Spleen (tissue), 7 donors: ENCODE results near the gene PRKAR2A.

Experiments
- CTCF ChIP-seq, 11 experiments: fragments of 200-600 bp in 7 of 11; fragments of 450-650 bp in 4 of 11; sonication (generic) in 4 of 11; IDR thresholded peaks in 8 of 11; conservative IDR thresholded peaks in 3 of 11; 1 replicate in 7 of 11; 2 replicates in 4 of 11; pipeline versions ENCODE4 v1.4.0 to v1.8.0; 2016 to 2021; ENCODE audit warnings: antibody characterized with exemption in 11 of 11, inconsistent platforms in 4 of 11, mild to moderate bottlenecking in 1 of 11
- POLR2A ChIP-seq, 3 donors: fragments of 450-650 bp; IDR thresholded peaks; one replicate each; pipeline ENCODE4 v1.5.1; 2017; ENCODE audit warnings: antibody characterized with exemption in 3 of 3, mild to moderate bottlenecking in 1 of 3
- POLR2AphosphoS5 ChIP-seq, 3 donors: sonication (generic); formaldehyde crosslinking; IDR thresholded peaks; one replicate each; pipeline ENCODE4 v1.5.1; 2017; ENCODE audit warnings: antibody characterized with exemption in 3 of 3
- donor health status: DM: no; HTN: no; CAD: no; lungs with moderate emphysema.
- donor health status: DM: no; HTN: no; CAD: no.
- donor health status: DM: no; HTN: no; CAD: no.

DNA sequence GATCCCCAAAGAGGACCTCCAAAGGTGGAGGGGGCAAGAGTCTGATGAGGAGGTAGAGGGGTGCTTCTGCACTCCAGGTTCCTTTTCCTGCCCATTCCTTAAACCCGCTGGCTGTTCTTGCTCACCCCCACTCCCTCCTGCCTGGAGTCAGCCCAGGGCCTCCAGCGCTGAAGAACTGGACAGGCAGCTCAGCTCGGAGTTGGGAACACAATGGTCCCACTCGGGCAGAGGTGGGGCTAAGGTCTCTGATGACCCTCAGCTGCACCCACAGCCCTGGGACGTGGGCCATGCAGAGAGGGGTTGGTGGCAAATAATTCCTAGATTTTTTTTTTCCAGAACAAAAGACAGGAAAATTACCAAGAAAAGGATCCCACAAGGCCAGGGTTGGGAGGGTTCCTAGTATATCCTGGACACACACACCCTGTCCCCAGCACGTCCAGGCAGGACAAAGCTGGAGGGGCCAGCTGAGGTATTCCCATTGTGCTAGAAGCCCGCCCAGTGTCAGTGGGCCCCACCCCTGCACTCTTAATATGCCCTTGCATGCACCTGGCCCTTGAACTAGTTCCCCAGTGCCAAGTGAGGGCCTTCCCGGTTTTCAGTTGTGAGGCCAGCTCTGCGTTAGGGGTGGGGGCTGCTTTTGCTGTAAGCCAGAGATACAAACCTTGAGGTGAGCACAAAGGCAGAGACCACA lies 108.6 kb downstream of the PRKAR2A start:
- no peak for TF ChIP-seq POLR2A (IDR thresholded peaks at IDR 0.05)
- no peak for TF ChIP-seq CTCF (IDR thresholded peaks at IDR 0.05 in 8 of 11, conservative IDR thresholded peaks at IDR 0.05 in 3 of 11)
- TF ChIP-seq POLR2AphosphoS5 (IDR thresholded peaks at IDR 0.05): no peak
